ENCODE results near the gene GRID2.

Gene GRID2

DNA sequence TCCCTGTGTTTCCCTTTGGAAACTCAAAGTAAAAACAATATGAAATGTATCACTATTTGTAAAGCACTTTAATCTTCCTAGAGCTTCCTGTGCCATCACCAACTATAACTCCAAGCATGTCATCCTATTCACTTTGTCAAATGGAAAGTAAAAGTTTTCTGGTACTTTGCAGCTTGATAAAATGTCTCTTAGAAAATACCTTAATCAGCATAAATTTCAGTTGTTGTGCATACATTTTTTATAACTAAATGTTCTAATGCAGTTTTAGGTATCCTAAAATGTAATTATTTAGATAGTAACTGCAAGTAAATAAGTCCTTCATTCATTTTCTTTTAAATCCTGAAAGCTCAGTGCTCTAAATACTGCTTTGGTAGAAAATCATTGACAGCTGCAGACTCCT, 558.7 kb downstream of the GRID2 start:
- DNase-seq: no peak
- Mint-ChIP-seq H3K27me3 (no peaks in the 10 kb centered on the region), H3K36me3 (no peaks in the 10 kb centered on the region), H3K9me3 (peaks cover 4% of the 10 kb centered on the region), H3K4me3 (no peak overlapping the region), H3K4me1 (no peaks in the 10 kb centered on the region), H3K27ac (no peak overlapping the region)
- CTCF ChIA-PET: no interaction called here

DNA sequence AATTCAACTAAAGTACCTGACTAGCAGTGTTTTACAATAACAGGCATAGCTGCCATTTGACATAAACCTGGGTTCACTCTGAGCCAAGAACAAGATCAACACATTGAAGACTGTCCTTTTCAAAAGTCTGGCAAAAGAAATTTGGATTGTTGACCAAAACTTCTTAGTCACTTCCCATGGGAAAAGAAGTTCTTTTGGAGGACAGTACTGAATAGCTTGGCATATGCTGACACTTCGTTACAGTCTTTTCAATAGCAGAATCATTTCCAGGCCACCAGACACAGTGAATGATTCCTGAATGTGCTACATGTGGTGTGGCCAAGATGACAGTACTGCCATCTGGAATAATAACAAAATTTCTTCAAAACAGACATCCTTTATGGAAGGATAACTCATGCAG, 560.3 kb downstream of the GRID2 start:
- Mint-ChIP-seq H3K4me1 (no peaks in the 10 kb centered on the region), H3K36me3 (no peaks in the 10 kb centered on the region), H3K27me3 (no peaks in the 10 kb centered on the region), H3K27ac (no peak overlapping the region), H3K9me3 (peaks cover 4% of the 10 kb centered on the region), H3K4me3 (no peak overlapping the region)
- no peak for DNase-seq
- CTCF ChIA-PET: no interaction called here

DNA sequence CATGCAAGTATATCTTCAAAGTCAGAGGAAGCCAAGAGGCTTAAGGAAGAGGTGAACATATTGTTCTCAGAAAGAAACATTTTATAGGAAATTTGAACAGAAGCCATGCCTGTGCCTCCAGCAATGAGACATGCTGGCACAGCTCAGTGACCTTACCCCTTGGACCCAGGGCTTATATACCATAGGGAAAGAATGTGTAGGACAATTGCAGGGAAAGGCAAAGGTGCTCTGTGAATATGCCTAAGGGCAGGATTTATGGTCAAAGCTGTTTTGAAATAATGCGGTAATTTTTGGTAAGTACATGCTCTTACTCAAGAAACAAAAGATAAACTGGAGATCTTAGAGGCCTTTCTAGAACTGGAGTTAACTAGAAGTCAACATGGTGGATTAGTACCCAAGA, 568.8 kb downstream of the GRID2 start:
- CTCF ChIA-PET: no interaction called here
- Mint-ChIP-seq H3K27me3 (no peaks in the 10 kb centered on the region), H3K9me3 (peaks cover 4% of the 10 kb centered on the region), H3K4me3 (no peak overlapping the region), H3K36me3 (no peaks in the 10 kb centered on the region), H3K4me1 (no peaks in the 10 kb centered on the region), H3K27ac (no peak overlapping the region)
- no peak for DNase-seq

GRCh38 chr4:92885632-92886031, 581.9 kb downstream of the GRID2 start:
- DNase-seq: no peak
- Mint-ChIP-seq H3K9me3 (peaks cover 14% of the 10 kb centered on the region), H3K4me1 (no peaks in the 10 kb centered on the region), H3K4me3 (no peak overlapping the region), H3K27ac (no peak overlapping the region), H3K27me3 (no peaks in the 10 kb centered on the region), H3K36me3 (no peaks in the 10 kb centered on the region)
- CTCF ChIA-PET: no interaction called here

- no peak overlapping the region for H3K4me3 Mint-ChIP-seq
- H3K4me1 Mint-ChIP-seq: no peaks in the 10 kb centered on the region
- DNase-seq: no peak
- H3K27ac Mint-ChIP-seq: no peak overlapping the region
- H3K9me3 Mint-ChIP-seq: peaks cover 11% of the 10 kb centered on the region
- CTCF ChIA-PET: no interaction called here
- no peaks in the 10 kb centered on the region for H3K27me3 Mint-ChIP-seq
- H3K36me3 Mint-ChIP-seq: no peaks in the 10 kb centered on the region
Measured at GRCh38 chr4:92952426-92952825, 648.7 kb downstream of the GRID2 start.

GRCh38 chr4:92952897-92953296, 649.1 kb downstream of the GRID2 start:
- Mint-ChIP-seq H3K36me3 (no peaks in the 10 kb centered on the region), H3K4me3 (no peak overlapping the region), H3K27ac (no peak overlapping the region), H3K4me1 (no peaks in the 10 kb centered on the region), H3K27me3 (no peaks in the 10 kb centered on the region), H3K9me3 (peaks cover 11% of the 10 kb centered on the region)
- no peak for DNase-seq
- CTCF ChIA-PET: no interaction called here

GRCh38 chr4:92953462-92953861, 649.7 kb downstream of the GRID2 start:
- peaks cover 11% of the 10 kb centered on the region for H3K9me3 Mint-ChIP-seq
- no peak for DNase-seq
- CTCF ChIA-PET: no interaction called here
- no peaks in the 10 kb centered on the region for H3K4me1 Mint-ChIP-seq
- no peaks in the 10 kb centered on the region for H3K36me3 Mint-ChIP-seq
- no peaks in the 10 kb centered on the region for H3K27me3 Mint-ChIP-seq
- no peak overlapping the region for H3K4me3 Mint-ChIP-seq
- no peak overlapping the region for H3K27ac Mint-ChIP-seq

DNA sequence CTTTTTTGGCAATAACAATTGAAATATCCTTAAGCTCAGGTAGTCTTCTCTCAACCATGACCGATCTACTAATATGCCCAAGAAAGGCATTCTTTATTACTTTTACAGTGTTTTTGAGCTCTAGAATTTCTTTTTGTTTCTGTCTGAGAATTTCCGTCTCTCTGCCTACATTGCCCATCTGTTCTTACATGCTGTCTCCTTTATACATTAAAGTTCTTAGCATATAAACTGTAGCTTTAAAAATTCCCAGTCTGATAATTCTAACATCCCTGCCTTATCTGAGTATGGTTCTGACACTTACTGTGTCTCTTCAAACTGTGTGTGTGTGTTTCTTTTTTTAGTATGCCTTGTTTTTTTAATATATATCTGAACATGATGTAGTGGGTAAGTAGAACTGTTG, 658.1 kb downstream of the GRID2 start:
- H3K9me3 Mint-ChIP-seq: peaks cover 13% of the 10 kb centered on the region
- DNase-seq: no peak
- H3K27ac Mint-ChIP-seq: no peak overlapping the region
- no peaks in the 10 kb centered on the region for H3K27me3 Mint-ChIP-seq
- H3K36me3 Mint-ChIP-seq: no peaks in the 10 kb centered on the region
- H3K4me1 Mint-ChIP-seq: no peaks in the 10 kb centered on the region
- CTCF ChIA-PET: no interaction called here
- H3K4me3 Mint-ChIP-seq: no peak overlapping the region

DNA sequence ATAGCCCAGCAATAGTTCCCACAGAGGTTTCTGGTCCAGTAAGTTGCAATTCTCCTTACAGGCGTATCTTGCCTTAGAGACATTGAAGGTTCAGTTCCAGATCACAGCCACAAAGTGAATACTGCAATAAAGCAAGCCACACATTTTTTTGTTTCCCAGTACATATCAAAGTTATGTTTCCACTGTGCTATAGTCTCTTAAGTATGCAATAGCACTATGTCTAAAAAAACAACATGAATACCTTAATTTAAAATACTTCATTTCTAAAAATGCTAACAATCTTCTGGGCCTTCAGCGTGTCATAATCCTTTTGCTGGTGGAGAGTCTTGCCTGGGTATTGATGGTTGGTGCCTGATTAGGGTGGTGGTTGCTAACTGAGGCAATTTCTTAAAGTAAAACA, 659.1 kb downstream of the GRID2 start:
- Mint-ChIP-seq H3K36me3 (no peaks in the 10 kb centered on the region), H3K4me3 (no peak overlapping the region), H3K4me1 (no peaks in the 10 kb centered on the region), H3K9me3 (peaks cover 7% of the 10 kb centered on the region), H3K27ac (no peak overlapping the region), H3K27me3 (no peaks in the 10 kb centered on the region)
- DNase-seq: no peak
- CTCF ChIA-PET: no interaction called here

GRCh38 chr4:92968556-92968955, 664.8 kb downstream of the GRID2 start:
- H3K4me3 Mint-ChIP-seq: no peak overlapping the region
- H3K4me1 Mint-ChIP-seq: no peaks in the 10 kb centered on the region

DNA sequence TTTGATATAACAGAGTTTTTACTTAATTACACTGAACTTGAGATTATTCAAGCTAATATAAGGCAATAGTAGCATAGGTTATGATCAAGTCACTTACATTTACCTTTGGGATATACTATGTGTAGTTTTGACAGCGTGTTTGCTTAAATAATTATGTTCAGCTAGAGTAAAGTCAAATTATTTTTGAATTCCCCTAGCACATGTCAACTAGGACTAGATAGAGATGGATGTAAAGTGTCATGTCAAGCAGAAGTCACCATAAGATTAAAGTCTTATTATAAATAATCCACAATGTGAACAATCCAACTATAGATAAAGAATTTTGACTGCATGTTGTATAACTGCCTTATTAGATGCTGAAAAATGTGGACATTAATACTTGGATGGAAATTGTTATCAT, 665.2 kb downstream of the GRID2 start:
- Mint-ChIP-seq H3K36me3 (no peaks in the 10 kb centered on the region), H3K4me3 (no peak overlapping the region), H3K27ac (no peak overlapping the region)

More at GRCh38 chr4:92968556-92968955, 664.8 kb downstream of the GRID2 start:
- CTCF ChIA-PET: no interaction called here
- Mint-ChIP-seq H3K27me3 (no peaks in the 10 kb centered on the region), H3K9me3 (peaks cover 6% of the 10 kb centered on the region), H3K27ac (no peak overlapping the region), H3K36me3 (no peaks in the 10 kb centered on the region)
- no peak for DNase-seq

GRCh38 chr4:92969650-92970379, 666.0 kb downstream of the GRID2 start:
- H3K36me3 Mint-ChIP-seq: no peaks in the 10 kb centered on the region
- H3K4me3 Mint-ChIP-seq: no peak overlapping the region
- CTCF ChIA-PET: no interaction called here
- H3K4me1 Mint-ChIP-seq: no peaks in the 10 kb centered on the region
- H3K27ac Mint-ChIP-seq: no peak overlapping the region
- no peak for DNase-seq
- H3K9me3 Mint-ChIP-seq: peaks cover 6% of the 10 kb centered on the region
- H3K27me3 Mint-ChIP-seq: no peaks in the 10 kb centered on the region

More for the DNA sequence above, 665.2 kb downstream of the GRID2 start:
- Mint-ChIP-seq H3K9me3 (peaks cover 6% of the 10 kb centered on the region), H3K4me1 (no peaks in the 10 kb centered on the region), H3K27me3 (no peaks in the 10 kb centered on the region)
- DNase-seq: no peak
- CTCF ChIA-PET: no interaction called here

GRCh38 chr4:92970996-92971395, 667.2 kb downstream of the GRID2 start:
- peaks cover 6% of the 10 kb centered on the region for H3K9me3 Mint-ChIP-seq
- CTCF ChIA-PET: interaction anchor here (0.6 kb wide), 1 partner anchor 37 kb away, joined by 3 read pairs; no protein-coding TSS in a partner anchor
- H3K27me3 Mint-ChIP-seq: no peaks in the 10 kb centered on the region
- H3K27ac Mint-ChIP-seq: no peak overlapping the region
- no peak for DNase-seq
- no peaks in the 10 kb centered on the region for H3K4me1 Mint-ChIP-seq
- H3K36me3 Mint-ChIP-seq: no peaks in the 10 kb centered on the region
- H3K4me3 Mint-ChIP-seq: no peak overlapping the region

DNA sequence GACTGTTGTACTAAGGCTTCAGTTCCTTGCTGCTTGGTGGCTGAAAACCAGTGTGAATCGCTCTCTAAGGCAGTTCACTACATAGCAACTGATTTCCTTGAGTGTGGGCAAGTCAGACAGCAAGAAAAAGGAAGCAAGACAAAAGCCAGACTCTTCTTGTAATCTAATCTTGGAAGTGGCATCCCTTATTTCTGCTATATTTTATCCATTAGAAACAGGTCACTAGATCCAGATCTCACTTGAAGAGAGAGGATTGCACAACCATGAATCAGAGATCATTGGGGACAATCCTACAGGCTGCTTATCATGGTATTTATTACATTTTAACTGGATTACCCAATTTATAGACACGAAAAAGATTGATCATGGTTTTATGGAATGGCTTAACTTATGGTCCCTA, 684.5 kb downstream of the GRID2 start:
- CTCF ChIA-PET: no interaction called here
- DNase-seq: no peak
- Mint-ChIP-seq H3K4me3 (no peak overlapping the region), H3K9me3 (no peaks in the 10 kb centered on the region), H3K4me1 (no peaks in the 10 kb centered on the region), H3K27me3 (no peaks in the 10 kb centered on the region), H3K27ac (no peak overlapping the region), H3K36me3 (no peaks in the 10 kb centered on the region)

GRCh38 chr4:92992758-92993157, 689.0 kb downstream of the GRID2 start:
- Mint-ChIP-seq H3K27me3 (no peaks in the 10 kb centered on the region), H3K4me3 (no peak overlapping the region), H3K27ac (no peak overlapping the region), H3K9me3 (no peaks in the 10 kb centered on the region), H3K4me1 (no peaks in the 10 kb centered on the region), H3K36me3 (no peaks in the 10 kb centered on the region)
- CTCF ChIA-PET: no interaction called here
- DNase-seq: no peak

GRCh38 chr4:92994727-92995126, 691.0 kb downstream of the GRID2 start:
- Mint-ChIP-seq H3K9me3 (no peaks in the 10 kb centered on the region), H3K4me1 (no peaks in the 10 kb centered on the region), H3K36me3 (no peaks in the 10 kb centered on the region), H3K27me3 (no peaks in the 10 kb centered on the region), H3K27ac (no peak overlapping the region), H3K4me3 (no peak overlapping the region)
- CTCF ChIA-PET: no interaction called here
- no peak for DNase-seq
